ENCODE data around the gene GALNT14. TPM values are rescaled to one million over a fixed set of nuclear protein-coding genes. Genes with fewer than 3 reads are reported as not detected.

GALNT14 gene
- total and polyA plus RNA-seq, 2 donors (not counting 1 experiment from before 2014, with no cell fraction given): 3.1 to 6.2 TPM

GRCh38 chr2:30950339-30950738 lies 187.9 kb downstream of the GALNT14 start:
- ATAC-seq (ENCODE audit: low read depth) (no peak), DNase-seq (no peak)
- peaks cover 0 to 5% (median 2%) of the 10 kb centered on the region in 3 donors for H3K9me3 ChIP-seq (ENCODE audit: control extremely low read depth in 1 of 3, control insufficient read depth in 2 of 3, insufficient read depth in 1 of 3, low read length in 2 of 3)
- Mint-ChIP-seq H3K27ac (no peak overlapping the region), H3K4me3 (no peak overlapping the region), H3K9me3 (ENCODE audit: insufficient read depth) (peaks cover 2% of the 10 kb centered on the region), H3K4me1 (no peaks in the 10 kb centered on the region), H3K27me3 (no peaks in the 10 kb centered on the region)
- H3K79me2 ChIP-seq (ENCODE audit: control insufficient read depth, insufficient read depth, low read length): no peaks in the 10 kb centered on the region
- intact Hi-C loops (cut with micrococcal nuclease): no loop called here
- H3K36me3 ChIP-seq (replicated peaks in 1 of 2; ENCODE audit: control extremely low read depth in 1 of 2, control insufficient read depth in 1 of 2, extremely low read depth in 1 of 2, insufficient read depth in 2 of 2, low read length in 1 of 2): peaks cover 0 to 3% of the 10 kb centered on the region in 2 experiments
- H2AFZ ChIP-seq (ENCODE audit: insufficient read depth, low read depth, low read length, poor library complexity, severe bottlenecking): no peak overlapping the region
- TF ChIP-seq, protein P1, sequence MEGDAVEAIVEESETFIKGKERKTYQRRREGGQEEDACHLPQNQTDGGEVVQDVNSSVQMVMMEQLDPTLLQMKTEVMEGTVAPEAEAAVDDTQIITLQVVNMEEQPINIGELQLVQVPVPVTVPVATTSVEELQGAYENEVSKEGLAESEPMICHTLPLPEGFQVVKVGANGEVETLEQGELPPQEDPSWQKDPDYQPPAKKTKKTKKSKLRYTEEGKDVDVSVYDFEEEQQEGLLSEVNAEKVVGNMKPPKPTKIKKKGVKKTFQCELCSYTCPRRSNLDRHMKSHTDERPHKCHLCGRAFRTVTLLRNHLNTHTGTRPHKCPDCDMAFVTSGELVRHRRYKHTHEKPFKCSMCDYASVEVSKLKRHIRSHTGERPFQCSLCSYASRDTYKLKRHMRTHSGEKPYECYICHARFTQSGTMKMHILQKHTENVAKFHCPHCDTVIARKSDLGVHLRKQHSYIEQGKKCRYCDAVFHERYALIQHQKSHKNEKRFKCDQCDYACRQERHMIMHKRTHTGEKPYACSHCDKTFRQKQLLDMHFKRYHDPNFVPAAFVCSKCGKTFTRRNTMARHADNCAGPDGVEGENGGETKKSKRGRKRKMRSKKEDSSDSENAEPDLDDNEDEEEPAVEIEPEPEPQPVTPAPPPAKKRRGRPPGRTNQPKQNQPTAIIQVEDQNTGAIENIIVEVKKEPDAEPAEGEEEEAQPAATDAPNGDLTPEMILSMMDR (IDR thresholded peaks at IDR 0.05): no peak
- no peak for TF ChIP-seq EZH2 (IDR thresholded peaks at IDR 0.05; ENCODE audit: borderline replicate concordance, insufficient read depth, low read depth, low read length, poor library complexity, severe bottlenecking)
- ChIA-PET POLR2A (no interaction called here), CTCF (interaction anchor here (0.8 kb wide), 1 partner anchor 9 kb away, joined by 3 read pairs; no protein-coding TSS in a partner anchor)
- H3K27ac ChIP-seq (ENCODE audit: low read length in 2 of 2): no peak overlapping the region
- H3K27me3 ChIP-seq (replicated peaks in 1 of 4; ENCODE audit: control extremely low read depth in 1 of 4, control insufficient read depth in 3 of 4, insufficient read depth in 4 of 4, low read length in 3 of 4): no peaks in the 10 kb centered on the region
- 100% methylated on average over 2 of the region's 2 CpGs for WGBS (ENCODE audit: insufficient coverage)
- H3K4me3 ChIP-seq (ENCODE audit: control extremely low read depth in 1 of 5, extremely low read depth in 1 of 5, insufficient read depth in 1 of 5, low read depth in 2 of 5, low read length in 4 of 5): no peak overlapping the region
- H3K4me1 ChIP-seq (ENCODE audit: control insufficient read depth in 2 of 2, insufficient read depth in 2 of 2, low read length in 2 of 2): no peaks in the 10 kb centered on the region
- no peak overlapping the region for H3K9ac ChIP-seq (ENCODE audit: low read length)
- H4K20me1 ChIP-seq (ENCODE audit: control insufficient read depth, insufficient read depth, low read length, poor library complexity, severe bottlenecking): no peaks in the 10 kb centered on the region
- no peak overlapping the region for H3K4me2 ChIP-seq (replicated peaks; ENCODE audit: low read depth, low read length, poor library complexity, severe bottlenecking)

GRCh38 chr2:30949435-30949834 lies 188.8 kb downstream of the GALNT14 start:
- Histone ChIP-seq H3K36me3 (replicated peaks in 1 of 2; ENCODE audit: control extremely low read depth in 1 of 2, control insufficient read depth in 1 of 2, extremely low read depth in 1 of 2, insufficient read depth in 2 of 2, low read length in 1 of 2) (peaks cover 0 to 3% of the 10 kb centered on the region in 2 experiments), H3K9me3 (ENCODE audit: control extremely low read depth in 1 of 3, control insufficient read depth in 2 of 3, insufficient read depth in 1 of 3, low read length in 2 of 3) (peaks cover 0 to 5% (median 2%) of the 10 kb centered on the region in 3 donors), H4K20me1 (ENCODE audit: control insufficient read depth, insufficient read depth, low read length, poor library complexity, severe bottlenecking) (no peaks in the 10 kb centered on the region), H3K27ac (ENCODE audit: low read length in 2 of 2) (no peak overlapping the region), H3K4me1 (ENCODE audit: control insufficient read depth in 2 of 2, insufficient read depth in 2 of 2, low read length in 2 of 2) (no peaks in the 10 kb centered on the region), H3K9ac (ENCODE audit: low read length) (no peak overlapping the region), H3K79me2 (ENCODE audit: control insufficient read depth, insufficient read depth, low read length) (no peaks in the 10 kb centered on the region), H2AFZ (ENCODE audit: insufficient read depth, low read depth, low read length, poor library complexity, severe bottlenecking) (no peak overlapping the region), H3K4me3 (ENCODE audit: control extremely low read depth in 1 of 5, extremely low read depth in 1 of 5, insufficient read depth in 1 of 5, low read depth in 2 of 5, low read length in 4 of 5) (no peak overlapping the region), H3K4me2 (replicated peaks; ENCODE audit: low read depth, low read length, poor library complexity, severe bottlenecking) (no peak overlapping the region), H3K27me3 (replicated peaks in 1 of 4; ENCODE audit: control extremely low read depth in 1 of 4, control insufficient read depth in 3 of 4, insufficient read depth in 4 of 4, low read length in 3 of 4) (no peaks in the 10 kb centered on the region)
- H3K4me1 Mint-ChIP-seq: no peaks in the 10 kb centered on the region
- WGBS (ENCODE audit: insufficient coverage): 88% methylated on average over 2 of the region's 4 CpGs
- intact Hi-C loops (cut with micrococcal nuclease): no loop called here
- DNase-seq (no peak), ATAC-seq (ENCODE audit: low read depth) (no peak)
- ChIA-PET POLR2A (no interaction called here), CTCF (no interaction called here)
- H3K4me3 Mint-ChIP-seq: no peak overlapping the region
- no peak overlapping the region for H3K27ac Mint-ChIP-seq
- no peaks in the 10 kb centered on the region for H3K27me3 Mint-ChIP-seq
- no peak for TF ChIP-seq EZH2 (IDR thresholded peaks at IDR 0.05; ENCODE audit: borderline replicate concordance, insufficient read depth, low read depth, low read length, poor library complexity, severe bottlenecking)
- TF ChIP-seq, protein P1 (IDR thresholded peaks at IDR 0.05): no peak
- H3K9me3 Mint-ChIP-seq (ENCODE audit: insufficient read depth): peaks cover 2% of the 10 kb centered on the region

All from B cell (primary cell).